B cell (primary cell): Measurements from ENCODE around the gene SFXN5.

Source experiments
- EZH2 ChIP-seq: IDR thresholded peaks from 2 replicates; pipeline ENCODE4 v1.6.1; 2012; ENCODE audit warnings: borderline replicate concordance, low read depth, mild to moderate bottlenecking, moderate library complexity, low read length; ENCODE audit not compliant: insufficient read depth, poor library complexity, severe bottlenecking
- TF ChIP-seq, protein P1 (sequence below): fragments of 200-600 bp; IDR thresholded peaks from one replicate; pipeline ENCODE4 v1.8.0; 2022; ENCODE audit warnings: antibody characterized with exemption, mild to moderate bottlenecking

DNA sequence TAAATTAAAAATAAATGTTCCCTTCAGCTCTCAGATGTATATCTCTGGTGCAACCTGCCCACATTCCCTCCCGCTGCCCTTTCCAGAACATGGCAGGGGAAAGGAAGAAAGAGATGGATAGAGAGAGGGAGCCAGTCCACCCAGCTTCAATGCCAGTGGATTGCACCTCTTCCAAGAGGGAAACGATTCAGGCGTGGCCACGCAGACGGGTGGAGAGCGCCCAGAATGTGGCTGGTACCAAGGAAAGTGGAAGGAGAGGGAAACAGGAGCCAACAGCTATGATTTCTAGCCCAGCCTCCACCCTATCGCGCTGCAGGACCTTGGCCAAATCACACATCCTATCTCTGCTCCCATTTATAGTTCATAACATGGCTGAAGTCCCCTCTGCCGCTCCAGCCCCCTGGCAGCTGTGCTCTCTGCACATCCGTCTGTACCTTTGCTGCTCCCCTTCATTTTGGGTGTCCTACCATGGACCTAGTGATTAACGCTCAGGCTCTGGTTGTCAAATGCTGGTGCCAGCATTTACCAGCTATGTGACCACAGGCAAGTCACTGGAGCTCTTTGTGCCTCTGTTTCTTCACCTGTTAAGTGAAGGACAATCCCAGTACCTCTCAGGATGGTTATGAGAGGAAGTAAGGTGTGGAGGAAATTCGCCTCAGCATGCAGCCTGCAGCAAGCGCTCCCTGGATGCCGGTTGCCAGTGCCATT is 66.5 kb downstream of the SFXN5 start:
- TF ChIP-seq, protein P1, sequence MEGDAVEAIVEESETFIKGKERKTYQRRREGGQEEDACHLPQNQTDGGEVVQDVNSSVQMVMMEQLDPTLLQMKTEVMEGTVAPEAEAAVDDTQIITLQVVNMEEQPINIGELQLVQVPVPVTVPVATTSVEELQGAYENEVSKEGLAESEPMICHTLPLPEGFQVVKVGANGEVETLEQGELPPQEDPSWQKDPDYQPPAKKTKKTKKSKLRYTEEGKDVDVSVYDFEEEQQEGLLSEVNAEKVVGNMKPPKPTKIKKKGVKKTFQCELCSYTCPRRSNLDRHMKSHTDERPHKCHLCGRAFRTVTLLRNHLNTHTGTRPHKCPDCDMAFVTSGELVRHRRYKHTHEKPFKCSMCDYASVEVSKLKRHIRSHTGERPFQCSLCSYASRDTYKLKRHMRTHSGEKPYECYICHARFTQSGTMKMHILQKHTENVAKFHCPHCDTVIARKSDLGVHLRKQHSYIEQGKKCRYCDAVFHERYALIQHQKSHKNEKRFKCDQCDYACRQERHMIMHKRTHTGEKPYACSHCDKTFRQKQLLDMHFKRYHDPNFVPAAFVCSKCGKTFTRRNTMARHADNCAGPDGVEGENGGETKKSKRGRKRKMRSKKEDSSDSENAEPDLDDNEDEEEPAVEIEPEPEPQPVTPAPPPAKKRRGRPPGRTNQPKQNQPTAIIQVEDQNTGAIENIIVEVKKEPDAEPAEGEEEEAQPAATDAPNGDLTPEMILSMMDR: no peak
- TF ChIP-seq EZH2: no peak
